ENCODE measurements around the gene SLC20A1.
A peak's percentile ranks its signal among the peaks of the same experiment; 100 is the strongest.

Gene SLC20A1

DNA sequence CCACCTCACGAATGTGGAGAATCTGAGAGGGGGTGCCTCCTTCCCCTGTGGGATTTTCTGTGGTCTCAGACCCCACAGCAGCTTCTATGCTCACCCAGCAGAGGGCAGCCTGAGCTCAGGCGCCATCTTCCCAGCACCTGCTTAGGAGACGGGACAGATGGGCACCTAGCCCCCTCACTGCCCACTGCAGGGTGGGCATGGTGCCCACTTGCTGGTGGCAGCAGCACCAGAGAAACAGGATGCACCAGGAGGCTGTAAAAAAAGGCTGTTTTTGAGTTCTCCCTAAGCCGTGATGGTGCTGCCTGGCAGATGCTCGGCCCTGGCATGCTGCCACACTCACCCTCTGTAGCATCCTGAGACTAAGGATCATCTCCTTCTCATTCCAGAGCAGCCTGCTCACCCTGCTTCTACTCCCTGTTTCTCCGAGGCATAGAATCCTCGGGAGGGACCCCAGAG is 19.1 kb upstream of the SLC20A1 start:
- TF ChIP-seq CSDC2 (CRISPR knock-in tag; IDR thresholded peaks at IDR 0.05): no peak
- TF ChIP-seq, protein P1, sequence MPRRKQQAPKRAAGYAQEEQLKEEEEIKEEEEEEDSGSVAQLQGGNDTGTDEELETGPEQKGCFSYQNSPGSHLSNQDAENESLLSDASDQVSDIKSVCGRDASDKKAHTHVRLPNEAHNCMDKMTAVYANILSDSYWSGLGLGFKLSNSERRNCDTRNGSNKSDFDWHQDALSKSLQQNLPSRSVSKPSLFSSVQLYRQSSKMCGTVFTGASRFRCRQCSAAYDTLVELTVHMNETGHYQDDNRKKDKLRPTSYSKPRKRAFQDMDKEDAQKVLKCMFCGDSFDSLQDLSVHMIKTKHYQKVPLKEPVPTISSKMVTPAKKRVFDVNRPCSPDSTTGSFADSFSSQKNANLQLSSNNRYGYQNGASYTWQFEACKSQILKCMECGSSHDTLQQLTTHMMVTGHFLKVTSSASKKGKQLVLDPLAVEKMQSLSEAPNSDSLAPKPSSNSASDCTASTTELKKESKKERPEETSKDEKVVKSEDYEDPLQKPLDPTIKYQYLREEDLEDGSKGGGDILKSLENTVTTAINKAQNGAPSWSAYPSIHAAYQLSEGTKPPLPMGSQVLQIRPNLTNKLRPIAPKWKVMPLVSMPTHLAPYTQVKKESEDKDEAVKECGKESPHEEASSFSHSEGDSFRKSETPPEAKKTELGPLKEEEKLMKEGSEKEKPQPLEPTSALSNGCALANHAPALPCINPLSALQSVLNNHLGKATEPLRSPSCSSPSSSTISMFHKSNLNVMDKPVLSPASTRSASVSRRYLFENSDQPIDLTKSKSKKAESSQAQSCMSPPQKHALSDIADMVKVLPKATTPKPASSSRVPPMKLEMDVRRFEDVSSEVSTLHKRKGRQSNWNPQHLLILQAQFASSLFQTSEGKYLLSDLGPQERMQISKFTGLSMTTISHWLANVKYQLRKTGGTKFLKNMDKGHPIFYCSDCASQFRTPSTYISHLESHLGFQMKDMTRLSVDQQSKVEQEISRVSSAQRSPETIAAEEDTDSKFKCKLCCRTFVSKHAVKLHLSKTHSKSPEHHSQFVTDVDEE (CRISPR knock-in tag; IDR thresholded peaks at IDR 0.05): peak; percentile 29; the same call in 1 of the 2 replicates
- ATAC-seq: peak; percentile 80

- ATAC-seq: peak; percentile 79
- TF ChIP-seq RARB (CRISPR knock-in tag; IDR thresholded peaks at IDR 0.05): no peak
- no peak for TF ChIP-seq CSDC2 (CRISPR knock-in tag; IDR thresholded peaks at IDR 0.05)
- no peak for TF ChIP-seq TOX (CRISPR knock-in tag; IDR thresholded peaks at IDR 0.05; ENCODE audit: borderline replicate concordance)
- no peak for TF ChIP-seq ZFP30 (CRISPR knock-in tag; IDR thresholded peaks at IDR 0.05)
- TF ChIP-seq SNAI2 (CRISPR knock-in tag; IDR thresholded peaks at IDR 0.05): no peak
- TF ChIP-seq POU6F1 (CRISPR knock-in tag; IDR thresholded peaks at IDR 0.05; ENCODE audit: borderline replicate concordance, low read depth): no peak
- TF ChIP-seq, protein P1 (CRISPR knock-in tag; IDR thresholded peaks at IDR 0.05): no peak
- no peak for TF ChIP-seq ZC3H10 (CRISPR knock-in tag; IDR thresholded peaks at IDR 0.05)
- TF ChIP-seq, protein P2, sequence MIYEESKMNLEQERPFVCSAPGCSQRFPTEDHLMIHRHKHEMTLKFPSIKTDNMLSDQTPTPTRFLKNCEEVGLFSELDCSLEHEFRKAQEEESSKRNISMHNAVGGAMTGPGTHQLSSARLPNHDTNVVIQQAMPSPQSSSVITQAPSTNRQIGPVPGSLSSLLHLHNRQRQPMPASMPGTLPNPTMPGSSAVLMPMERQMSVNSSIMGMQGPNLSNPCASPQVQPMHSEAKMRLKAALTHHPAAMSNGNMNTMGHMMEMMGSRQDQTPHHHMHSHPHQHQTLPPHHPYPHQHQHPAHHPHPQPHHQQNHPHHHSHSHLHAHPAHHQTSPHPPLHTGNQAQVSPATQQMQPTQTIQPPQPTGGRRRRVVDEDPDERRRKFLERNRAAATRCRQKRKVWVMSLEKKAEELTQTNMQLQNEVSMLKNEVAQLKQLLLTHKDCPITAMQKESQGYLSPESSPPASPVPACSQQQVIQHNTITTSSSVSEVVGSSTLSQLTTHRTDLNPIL (CRISPR knock-in tag; IDR thresholded peaks at IDR 0.05; ENCODE audit: low read depth): no peak
- no peak for TF ChIP-seq ARNTL (CRISPR knock-in tag; IDR thresholded peaks at IDR 0.05; ENCODE audit: borderline replicate concordance, low read depth)
- no peak for TF ChIP-seq ZFP3 (CRISPR knock-in tag; IDR thresholded peaks at IDR 0.05)
- no peak for TF ChIP-seq ZNF8 (CRISPR knock-in tag; IDR thresholded peaks at IDR 0.05)
- no peak for TF ChIP-seq TCF4 (CRISPR knock-in tag; IDR thresholded peaks at IDR 0.05; ENCODE audit: borderline replicate concordance)
- no peak for TF ChIP-seq BACH2 (CRISPR knock-in tag; IDR thresholded peaks at IDR 0.05; ENCODE audit: borderline replicate concordance)
Observed at GRCh38 chr2:112627060-112628040, 18.4 kb upstream of the SLC20A1 start.

- no peak for ATAC-seq
- TF ChIP-seq ISL1 (CRISPR knock-in tag; IDR thresholded peaks at IDR 0.05) (no peak), ZNF565 (CRISPR knock-in tag; conservative IDR thresholded peaks at IDR 0.05; ENCODE audit: low read depth) (no peak), ESRRG (CRISPR knock-in tag; IDR thresholded peaks at IDR 0.05) (no peak), GLIS3 (CRISPR knock-in tag; IDR thresholded peaks at IDR 0.05) (no peak), SNAI2 (CRISPR knock-in tag; IDR thresholded peaks at IDR 0.05) (no peak), ARNTL (CRISPR knock-in tag; IDR thresholded peaks at IDR 0.05; ENCODE audit: borderline replicate concordance, low read depth) (no peak), OSR1 (CRISPR knock-in tag; IDR thresholded peaks at IDR 0.05) (no peak), PPARA (CRISPR knock-in tag; IDR thresholded peaks at IDR 0.05; ENCODE audit: borderline replicate concordance) (no peak), ZNF8 (CRISPR knock-in tag; IDR thresholded peaks at IDR 0.05) (no peak), TOX (CRISPR knock-in tag; IDR thresholded peaks at IDR 0.05; ENCODE audit: borderline replicate concordance) (no peak), CSDC2 (CRISPR knock-in tag; IDR thresholded peaks at IDR 0.05) (no peak), BACH2 (CRISPR knock-in tag; IDR thresholded peaks at IDR 0.05; ENCODE audit: borderline replicate concordance) (no peak), ZNF70 (CRISPR knock-in tag; IDR thresholded peaks at IDR 0.05) (no peak), TCF4 (CRISPR knock-in tag; IDR thresholded peaks at IDR 0.05; ENCODE audit: borderline replicate concordance) (no peak), ZC3H10 (CRISPR knock-in tag; IDR thresholded peaks at IDR 0.05) (no peak)
- TF ChIP-seq, protein P2 (CRISPR knock-in tag; IDR thresholded peaks at IDR 0.05; ENCODE audit: low read depth): no peak
- TF ChIP-seq, protein P1 (CRISPR knock-in tag; IDR thresholded peaks at IDR 0.05): no peak
Observed at GRCh38 chr2:112629224-112629623, 16.5 kb upstream of the SLC20A1 start.
